ENCODE results near the gene ZKSCAN8.

The ZKSCAN8 gene

GRCh38 chr6:28161410-28162079 lies 19.9 kb downstream of the ZKSCAN8 start:
- TF ChIP-seq, protein P1, sequence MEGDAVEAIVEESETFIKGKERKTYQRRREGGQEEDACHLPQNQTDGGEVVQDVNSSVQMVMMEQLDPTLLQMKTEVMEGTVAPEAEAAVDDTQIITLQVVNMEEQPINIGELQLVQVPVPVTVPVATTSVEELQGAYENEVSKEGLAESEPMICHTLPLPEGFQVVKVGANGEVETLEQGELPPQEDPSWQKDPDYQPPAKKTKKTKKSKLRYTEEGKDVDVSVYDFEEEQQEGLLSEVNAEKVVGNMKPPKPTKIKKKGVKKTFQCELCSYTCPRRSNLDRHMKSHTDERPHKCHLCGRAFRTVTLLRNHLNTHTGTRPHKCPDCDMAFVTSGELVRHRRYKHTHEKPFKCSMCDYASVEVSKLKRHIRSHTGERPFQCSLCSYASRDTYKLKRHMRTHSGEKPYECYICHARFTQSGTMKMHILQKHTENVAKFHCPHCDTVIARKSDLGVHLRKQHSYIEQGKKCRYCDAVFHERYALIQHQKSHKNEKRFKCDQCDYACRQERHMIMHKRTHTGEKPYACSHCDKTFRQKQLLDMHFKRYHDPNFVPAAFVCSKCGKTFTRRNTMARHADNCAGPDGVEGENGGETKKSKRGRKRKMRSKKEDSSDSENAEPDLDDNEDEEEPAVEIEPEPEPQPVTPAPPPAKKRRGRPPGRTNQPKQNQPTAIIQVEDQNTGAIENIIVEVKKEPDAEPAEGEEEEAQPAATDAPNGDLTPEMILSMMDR (conservative IDR thresholded peaks at IDR 0.05) = no peak
- H3K27ac ChIP-seq = 0 out of 2 replicates have a peak overlapping the region, but pooled peaks have one; percentile 3

GRCh38 chr6:28165563-28165962 lies 23.9 kb downstream of the ZKSCAN8 start:
- no peak overlapping the region for H3K27ac ChIP-seq
- TF ChIP-seq, protein P1 (conservative IDR thresholded peaks at IDR 0.05) = no peak

GRCh38 chr6:28167068-28167467 lies 25.4 kb downstream of the ZKSCAN8 start:
- H3K27ac ChIP-seq = no peak overlapping the region
- TF ChIP-seq, protein P1 (conservative IDR thresholded peaks at IDR 0.05) = no peak

DNA sequence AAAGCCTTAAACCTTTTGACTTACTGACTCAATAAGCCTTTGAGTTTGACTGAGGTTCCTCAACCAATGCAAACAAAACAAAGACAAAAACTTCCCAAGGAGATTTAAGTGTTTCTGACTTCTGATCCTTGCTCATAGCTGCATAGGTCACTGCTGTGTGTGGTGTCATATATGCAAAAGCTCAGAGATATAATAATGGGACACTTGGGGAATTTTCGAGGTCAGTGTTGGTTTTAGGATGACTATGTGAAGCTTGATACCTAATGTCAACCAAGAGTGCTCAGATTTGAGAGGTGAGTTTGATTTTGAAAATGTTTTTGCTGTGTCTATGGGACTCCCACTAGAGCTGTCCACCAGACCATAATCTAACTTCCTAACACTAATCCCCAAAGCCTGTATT lies 26.2 kb downstream of the ZKSCAN8 start:
- no peak overlapping the region for H3K27ac ChIP-seq
- TF ChIP-seq, protein P1 (conservative IDR thresholded peaks at IDR 0.05) = no peak

- H3K27ac ChIP-seq = no peak overlapping the region
- TF ChIP-seq, protein P1 (conservative IDR thresholded peaks at IDR 0.05) = no peak
Observed at GRCh38 chr6:28171271-28171670, 29.6 kb downstream of the ZKSCAN8 start.

- no peak overlapping the region for H3K27ac ChIP-seq
Observed at GRCh38 chr6:28172006-28172405, 30.3 kb downstream of the ZKSCAN8 start.

DNA sequence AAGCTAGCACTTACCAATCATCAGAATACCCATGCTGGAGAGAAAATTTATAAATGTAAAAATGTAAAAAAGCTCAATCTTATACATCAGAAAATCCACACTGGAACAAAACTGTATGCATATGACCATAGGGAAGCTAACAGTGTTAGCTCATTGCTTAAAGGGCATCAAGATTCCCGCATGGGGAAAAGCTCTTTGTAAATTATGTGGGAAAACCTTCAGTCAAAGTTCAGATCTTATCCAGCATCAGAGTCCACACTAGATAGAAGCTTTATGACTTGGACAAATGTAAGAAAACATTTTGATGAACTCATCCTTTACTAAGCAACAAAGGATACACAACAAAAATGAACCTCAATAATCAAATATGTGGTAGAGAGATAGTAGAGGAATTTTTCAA lies 34.7 kb downstream of the ZKSCAN8 start:
- no peak overlapping the region for H3K27ac ChIP-seq
- TF ChIP-seq, protein P1 (conservative IDR thresholded peaks at IDR 0.05) = no peak

More at GRCh38 chr6:28172006-28172405, 30.3 kb downstream of the ZKSCAN8 start:
- TF ChIP-seq, protein P1 (conservative IDR thresholded peaks at IDR 0.05) = no peak
